Activated CD4-positive, CD25-positive, alpha-beta regulatory T cell (primary cell): ENCODE results near the gene GSAP.
"Not testable (repeated sequence)": the region's sequence is repeated elsewhere in the genome, so short reads cannot be mapped to it uniquely, and the experiment has no call there.

Experiments used
- DNase-seq, 4 experiments: peaks; one replicate each; lab custom pipeline; 2025; lab: John Stamatoyannopoulos, UW

The GSAP gene

GRCh38 chr7:77282897-77283296 is 133.3 kb downstream of the GSAP start:
- no peak for DNase-seq

- no peak for DNase-seq
Observed at GRCh38 chr7:77281780-77282478, 134.2 kb downstream of the GSAP start.

- no peak for DNase-seq
Observed at GRCh38 chr7:77276120-77276519, 140.0 kb downstream of the GSAP start.

- DNase-seq: not testable (repeated sequence)
Observed at GRCh38 chr7:77275663-77276062, 140.5 kb downstream of the GSAP start.

GRCh38 chr7:77271766-77272165 is 144.4 kb downstream of the GSAP start:
- no peak for DNase-seq

- no peak for DNase-seq
Observed at GRCh38 chr7:77270094-77270480, 146.1 kb downstream of the GSAP start.

GRCh38 chr7:77269360-77270093 is 146.6 kb downstream of the GSAP start:
- DNase-seq: no peak

- no peak for DNase-seq
Observed at GRCh38 chr7:77266291-77266794, 149.8 kb downstream of the GSAP start.

GRCh38 chr7:77265666-77266065 is 150.5 kb downstream of the GSAP start:
- no peak for DNase-seq

GRCh38 chr7:77262316-77262715 is 153.8 kb downstream of the GSAP start:
- no peak for DNase-seq
